Fibroblast of lung (primary cell): ENCODE data around the gene ZNF445. TPM values are rescaled to one million over a fixed set of nuclear protein-coding genes. Genes with fewer than 3 reads are reported as not detected.

Source experiments
- DNase-seq, 2 donors: peaks; one replicate each; pipeline versions ENCODE4 v3.0.0 to v3.0.0-alpha.2; 2010; ENCODE audit warnings: low read depth in 2 of 2
- H2AFZ ChIP-seq: 2 replicates; pipeline ENCODE4 v1.5.1; 2012; ENCODE audit warnings: low read length, control low read depth, inconsistent platforms
- H3K27ac ChIP-seq: 2 replicates; pipeline ENCODE4 v1.5.1; 2011; ENCODE audit warnings: low read length, control low read depth; ENCODE audit not compliant: insufficient read depth
- H3K27me3 ChIP-seq: 2 replicates; pipeline ENCODE4 v1.5.1; 2011; ENCODE audit warnings: mild to moderate bottlenecking, low read length; ENCODE audit not compliant: control insufficient read depth, insufficient read depth
- H3K36me3 ChIP-seq: 2 replicates; pipeline ENCODE4 v1.5.1; 2011; ENCODE audit warnings: low read length; ENCODE audit not compliant: control insufficient read depth, insufficient read depth
- H3K4me1 ChIP-seq: 2 replicates; pipeline ENCODE4 v1.5.1; 2011; ENCODE audit warnings: low read length; ENCODE audit not compliant: control insufficient read depth, insufficient read depth; ENCODE audit errors: extremely low read depth
- H3K4me2 ChIP-seq: 2 replicates; pipeline ENCODE4 v1.5.1; 2011; ENCODE audit warnings: low read length, control low read depth; ENCODE audit not compliant: insufficient read depth; ENCODE audit errors: extremely low read depth
- H3K4me3 ChIP-seq, 4 experiments: fragments of 200-600 bp in 1 of 4; sonication (generic) in 1 of 4; replicated peaks in 1 of 4; 2 replicates each; pipeline ENCODE4 v1.5.1; 2011 to 2016; ENCODE audit warnings: low read length in 4 of 4, low read depth in 3 of 4, mild to moderate bottlenecking in 3 of 4, control low read depth in 2 of 4, inconsistent platforms in 1 of 4, mixed read lengths in 1 of 4; ENCODE audit not compliant: insufficient read depth in 1 of 4; ENCODE audit errors: control extremely low read depth in 1 of 4
- H3K79me2 ChIP-seq: 2 replicates; pipeline ENCODE4 v1.5.1; 2012; ENCODE audit warnings: mild to moderate bottlenecking, low read length, inconsistent platforms; ENCODE audit not compliant: control insufficient read depth, insufficient read depth
- H3K9ac ChIP-seq: 2 replicates; pipeline ENCODE4 v1.5.1; 2011; ENCODE audit warnings: mild to moderate bottlenecking, low read length, control low read depth; ENCODE audit not compliant: insufficient read depth
- H3K9me3 ChIP-seq: 2 replicates; pipeline ENCODE4 v1.5.1; 2012; ENCODE audit warnings: low read depth, low read length; ENCODE audit not compliant: control insufficient read depth, insufficient read depth
- H4K20me1 ChIP-seq: 2 replicates; pipeline ENCODE4 v1.5.1; 2011; ENCODE audit warnings: low read length; ENCODE audit not compliant: control insufficient read depth, insufficient read depth; ENCODE audit errors: extremely low read depth
- EZH2 ChIP-seq: IDR thresholded peaks from 2 replicates; pipeline ENCODE4 v1.5.1; 2012; ENCODE audit warnings: low read length, control low read depth, mild to moderate bottlenecking; ENCODE audit errors: missing control alignments
- polyA plus RNA-seq, 2 donors: library from polyadenylated mRNA; depleted of rRNA in 1 of 2; stranded (reverse) in 1 of 2; unstranded in 1 of 2; fragments of >200 nt; gene quantifications; 2 replicates each; pipeline ENCODE4 v1.2.1, GENCODE V29; 2011 to 2012; ENCODE audit warnings: missing spikeins in 1 of 2
- total RNA-seq: library from RNA; depleted of rRNA; stranded (reverse); fragments of >200 nt; gene quantifications from 2 replicates; pipeline ENCODE4 v1.2.1, GENCODE V29; 2014
- TF ChIP-seq, protein P1 (sequence below), 2 donors: IDR thresholded peaks in 1 of 2; conservative IDR thresholded peaks in 1 of 2; 1 replicate in 1 of 2; 2 replicates in 1 of 2; pipeline ENCODE4 v1.5.1; 2011 to 2012; ENCODE audit warnings: low read length in 2 of 2, control low read depth in 1 of 2, inconsistent platforms in 1 of 2, low read depth in 1 of 2, mild to moderate bottlenecking in 1 of 2

The ZNF445 gene
- total and polyA plus RNA-seq, 2 donors (not counting 1 experiment from before 2014, with no cell fraction given): 4.5 to 9.1 TPM

DNA sequence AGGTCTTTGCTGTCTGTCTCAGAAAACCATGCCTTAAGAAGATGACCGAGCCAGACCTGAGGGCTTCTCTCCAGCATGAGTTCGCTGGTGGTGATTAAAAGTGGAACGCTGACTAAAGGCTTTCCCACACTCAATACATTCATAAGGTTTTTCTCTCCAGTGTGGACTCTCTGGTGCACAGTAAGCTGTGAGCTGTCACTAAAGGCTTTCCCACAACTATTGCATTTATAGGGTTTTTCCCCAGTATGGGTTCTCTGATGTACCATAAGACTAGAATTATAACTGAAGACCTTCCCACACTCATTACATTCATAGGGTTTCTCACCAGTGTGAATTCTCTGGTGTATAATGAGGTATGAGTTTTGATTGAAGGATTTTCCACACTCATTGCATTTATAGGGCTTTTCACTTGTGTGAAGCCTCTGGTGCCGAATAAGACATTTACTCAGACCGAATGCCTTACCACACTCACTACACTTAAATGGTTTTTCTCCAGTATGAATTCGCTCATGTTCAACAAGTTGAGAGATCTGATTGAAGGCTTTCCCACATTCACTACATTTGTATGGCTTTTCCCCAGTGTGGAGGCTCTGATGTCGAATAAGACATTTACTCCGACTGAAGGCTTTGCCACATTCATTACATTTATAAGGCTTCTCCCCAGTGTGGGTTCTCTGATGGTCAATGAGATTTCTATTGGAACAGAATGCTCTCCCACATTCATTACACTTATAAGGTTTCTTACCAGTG, 21.9 kb upstream of the ZNF445 start:
- Histone ChIP-seq H3K4me3 (no peak overlapping the region), H3K36me3 (no peaks in the 10 kb centered on the region), H3K27ac (no peak overlapping the region), H3K27me3 (no peaks in the 10 kb centered on the region), H2AFZ (no peak overlapping the region), H3K79me2 (no peaks in the 10 kb centered on the region), H3K9ac (no peak overlapping the region), H3K4me2 (no peak overlapping the region), H3K4me1 (no peaks in the 10 kb centered on the region), H3K9me3 (no peaks in the 10 kb centered on the region), H4K20me1 (no peaks in the 10 kb centered on the region)
- DNase-seq: no peak
- TF ChIP-seq EZH2: no peak
- TF ChIP-seq, protein P1, sequence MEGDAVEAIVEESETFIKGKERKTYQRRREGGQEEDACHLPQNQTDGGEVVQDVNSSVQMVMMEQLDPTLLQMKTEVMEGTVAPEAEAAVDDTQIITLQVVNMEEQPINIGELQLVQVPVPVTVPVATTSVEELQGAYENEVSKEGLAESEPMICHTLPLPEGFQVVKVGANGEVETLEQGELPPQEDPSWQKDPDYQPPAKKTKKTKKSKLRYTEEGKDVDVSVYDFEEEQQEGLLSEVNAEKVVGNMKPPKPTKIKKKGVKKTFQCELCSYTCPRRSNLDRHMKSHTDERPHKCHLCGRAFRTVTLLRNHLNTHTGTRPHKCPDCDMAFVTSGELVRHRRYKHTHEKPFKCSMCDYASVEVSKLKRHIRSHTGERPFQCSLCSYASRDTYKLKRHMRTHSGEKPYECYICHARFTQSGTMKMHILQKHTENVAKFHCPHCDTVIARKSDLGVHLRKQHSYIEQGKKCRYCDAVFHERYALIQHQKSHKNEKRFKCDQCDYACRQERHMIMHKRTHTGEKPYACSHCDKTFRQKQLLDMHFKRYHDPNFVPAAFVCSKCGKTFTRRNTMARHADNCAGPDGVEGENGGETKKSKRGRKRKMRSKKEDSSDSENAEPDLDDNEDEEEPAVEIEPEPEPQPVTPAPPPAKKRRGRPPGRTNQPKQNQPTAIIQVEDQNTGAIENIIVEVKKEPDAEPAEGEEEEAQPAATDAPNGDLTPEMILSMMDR (conservative IDR thresholded peaks at IDR 0.05 in 1 of 2, IDR thresholded peaks at IDR 0.05 in 1 of 2; ENCODE audit: low read depth in 1 of 2, low read length in 2 of 2): no peak

DNA sequence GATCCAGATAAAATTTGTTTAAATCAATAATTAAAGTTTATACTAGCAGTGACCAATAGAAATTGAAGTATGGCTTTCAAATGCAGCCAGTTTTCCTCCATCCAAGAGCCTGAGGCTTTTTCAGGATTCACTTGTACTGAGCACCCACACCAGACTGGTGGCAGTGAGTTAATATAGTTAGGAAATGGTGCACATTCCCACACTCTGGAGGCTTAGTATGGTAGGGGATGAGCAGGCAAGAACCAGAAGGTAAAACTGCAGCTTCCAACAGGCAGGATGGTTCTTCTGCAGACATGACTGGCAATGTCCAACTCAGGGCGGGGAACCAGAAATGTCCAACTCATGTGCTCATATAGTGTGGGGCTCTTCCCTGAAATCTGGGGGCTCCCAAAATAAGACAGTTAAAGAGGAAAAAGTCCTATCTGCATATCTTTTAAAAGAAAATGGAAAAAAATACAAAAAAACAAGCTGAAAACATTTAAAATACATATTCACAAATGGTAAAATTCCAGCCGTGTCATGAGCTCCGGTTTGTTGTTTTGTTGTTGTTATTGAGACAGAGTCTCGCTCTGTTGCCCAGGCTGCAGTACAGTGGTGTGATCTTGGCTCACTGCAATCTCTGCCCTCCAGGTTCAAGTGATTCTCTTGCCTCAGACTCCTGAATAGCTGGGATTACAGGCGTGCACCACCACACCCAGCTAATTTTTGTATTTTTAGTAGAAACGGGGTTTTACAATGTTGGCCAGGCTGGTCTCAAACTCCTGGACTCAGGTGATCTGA, 18.4 kb upstream of the ZNF445 start:
- H3K4me2 ChIP-seq: no peak overlapping the region
- H3K9ac ChIP-seq: no peak overlapping the region
- H3K4me1 ChIP-seq: no peaks in the 10 kb centered on the region
- H3K27ac ChIP-seq: no peak overlapping the region
- no peaks in the 10 kb centered on the region for H4K20me1 ChIP-seq
- no peak overlapping the region for H2AFZ ChIP-seq
- H3K79me2 ChIP-seq: no peaks in the 10 kb centered on the region
- no peaks in the 10 kb centered on the region for H3K9me3 ChIP-seq
- no peak for DNase-seq
- H3K4me3 ChIP-seq: no peak overlapping the region
- H3K36me3 ChIP-seq: no peaks in the 10 kb centered on the region
- H3K27me3 ChIP-seq: no peaks in the 10 kb centered on the region
- TF ChIP-seq EZH2: no peak
- TF ChIP-seq, protein P1 (conservative IDR thresholded peaks at IDR 0.05 in 1 of 2, IDR thresholded peaks at IDR 0.05 in 1 of 2; ENCODE audit: low read depth in 1 of 2, low read length in 2 of 2): no peak

DNA sequence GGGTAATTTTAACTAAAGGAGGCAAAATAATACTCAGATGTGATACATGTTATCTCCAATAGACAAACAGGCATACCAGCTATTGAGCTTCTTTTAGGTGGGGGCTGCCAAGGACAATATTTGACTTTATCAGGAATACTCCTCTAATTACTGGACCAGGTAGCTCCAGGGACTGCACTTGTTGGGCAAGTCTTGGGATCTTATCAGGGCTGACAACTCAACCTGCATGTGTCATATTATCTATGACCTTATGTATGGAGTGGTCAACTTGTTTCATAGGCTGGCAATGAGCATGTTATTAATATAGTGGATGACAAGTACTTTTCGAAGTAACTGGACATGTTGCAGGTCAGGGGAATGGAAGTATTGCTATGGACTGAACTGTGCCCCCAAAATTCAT, 15.0 kb upstream of the ZNF445 start:
- no peak overlapping the region for H3K27ac ChIP-seq
- TF ChIP-seq, protein P1 (conservative IDR thresholded peaks at IDR 0.05 in 1 of 2, IDR thresholded peaks at IDR 0.05 in 1 of 2; ENCODE audit: low read depth in 1 of 2, low read length in 2 of 2): no peak
- TF ChIP-seq EZH2: no peak

More for the DNA sequence above, 15.0 kb upstream of the ZNF445 start:
- Histone ChIP-seq H4K20me1 (no peaks in the 10 kb centered on the region), H3K4me2 (no peak overlapping the region), H3K4me3 (no peak overlapping the region), H2AFZ (no peak overlapping the region), H3K36me3 (no peaks in the 10 kb centered on the region), H3K4me1 (no peaks in the 10 kb centered on the region), H3K9me3 (no peaks in the 10 kb centered on the region), H3K79me2 (no peaks in the 10 kb centered on the region), H3K27me3 (no peaks in the 10 kb centered on the region), H3K9ac (no peak overlapping the region)
- no peak for DNase-seq
